ENCODE results near the gene PDE1C. TPM values are rescaled to one million over a fixed set of nuclear protein-coding genes. Genes with fewer than 3 reads are reported as not detected.

The PDE1C gene
- total and polyA plus RNA-seq, 2 of the 4 experiments (the other 2 are of a cell fraction), result 14.2 to 61.5 TPM

GRCh38 chr7:32063614-32064013, 6.6 kb downstream of the PDE1C start:
- no peaks in the 10 kb centered on the region for H3K27me3 ChIP-seq (ENCODE audit: control insufficient read depth, insufficient read depth, low read length)
- H3K36me3 ChIP-seq (ENCODE audit: control insufficient read depth, insufficient read depth, low read length), result no peaks in the 10 kb centered on the region; the same call in 1 of the 2 replicates
- peaks cover 6 to 26% of the 10 kb centered on the region in 2 experiments; a peak in 3 of 4 replicates for H3K79me1 ChIP-seq (ENCODE audit: low read depth in 1 of 2, low read length in 2 of 2)
- no CpG with 5 or more reads among the region's 5 CpGs for WGBS, 2 experiments (ENCODE audit: extremely low coverage in 2 of 2, insufficient read length in 1 of 2)
- no peaks in the 10 kb centered on the region for H3K9me1 ChIP-seq (ENCODE audit: insufficient read depth, low read length)
- ChIA-PET POLR2A (ENCODE audit: unreplicated experiment) (no interaction called here), CTCF (no interaction called here)
- H4K8ac ChIP-seq (ENCODE audit: low read depth in 2 of 2, low read length in 2 of 2), result no peak overlapping the region
- H2AK5ac ChIP-seq (ENCODE audit: low read depth, low read length), result no peak overlapping the region
- in situ Hi-C loops (cut with MboI; ENCODE audit: low sequenced_read_pairs), result no loop called here
- no peaks in the 10 kb centered on the region for H4K20me1 ChIP-seq (ENCODE audit: insufficient read depth, low read length)
- H3K9me3 ChIP-seq (ENCODE audit: control insufficient read depth, insufficient read depth, low read length), result no peaks in the 10 kb centered on the region
- TF ChIP-seq MAFK (IDR thresholded peaks at IDR 0.05; ENCODE audit: low read depth, low read length) (peak; percentile 66), BHLHE40 (IDR thresholded peaks at IDR 0.05; ENCODE audit: low read depth, low read length) (no peak)
- H3K4me2 ChIP-seq (ENCODE audit: low read depth, low read length), result no peak overlapping the region
- H3K4me3 ChIP-seq (ENCODE audit: insufficient read depth, low read depth, low read length), result no peak overlapping the region
- H3K9ac ChIP-seq (ENCODE audit: low read depth, low read length), result no peak overlapping the region
- H2AFZ ChIP-seq (replicated peaks; ENCODE audit: low read length, poor library complexity), result no peak overlapping the region
- peaks cover 12% of the 10 kb centered on the region for H3K4me1 ChIP-seq (ENCODE audit: control insufficient read depth, insufficient read depth, low read length)
- no peak overlapping the region for H3K56ac ChIP-seq (ENCODE audit: extremely low read depth, insufficient read depth, low read length)
- no peak overlapping the region for H2BK15ac ChIP-seq (ENCODE audit: low read depth, low read length)
- H2BK5ac ChIP-seq (ENCODE audit: low read depth, low read length, poor library complexity, severe bottlenecking), result no peak overlapping the region
- H2AK9ac ChIP-seq (replicated peaks; ENCODE audit: low read depth, low read length, poor library complexity), result no peak overlapping the region
- H3K14ac ChIP-seq (replicated peaks; ENCODE audit: low read depth, low read length), result no peak overlapping the region
- H3K4ac ChIP-seq (ENCODE audit: low read depth, low read length), result no peak overlapping the region
- H3K27ac ChIP-seq (ENCODE audit: insufficient read depth, low read length), result no peak overlapping the region
- ATAC-seq (ENCODE audit: low read depth) (no peak), DNase-seq (no peak)
- no peak overlapping the region for H2BK20ac ChIP-seq (ENCODE audit: low read depth, low read length)
- intact Hi-C loops (cut with micrococcal nuclease), result loop anchor here (10.0 kb wide), 1 partner anchor 249 kb away; no protein-coding TSS in a partner anchor
- BruUV-seq (replicated peaks), result no TSS peak
- H3K18ac ChIP-seq (ENCODE audit: low read depth, low read length), result no peak overlapping the region
- no peak overlapping the region for H3K23ac ChIP-seq (ENCODE audit: low read depth, low read length)
- H2BK120ac ChIP-seq (ENCODE audit: low read depth, low read length), result no peak overlapping the region
- no peak overlapping the region for H4K91ac ChIP-seq (ENCODE audit: insufficient read depth, low read depth, low read length)
- dilution Hi-C loops (cut with HindIII; ENCODE audit: low sequenced_read_pairs, unreplicated experiment), result no loop called here
- no peak overlapping the region for H4K5ac ChIP-seq (ENCODE audit: low read depth, low read length)

Data from IMR-90 (cell line).